Astrocyte of the cerebellum (primary cell): ENCODE results near the gene NTNG1.

Experiments
- DNase-seq: peaks from one replicate; pipeline ENCODE4 v3.0.0-alpha.2; 2011; ENCODE audit warnings: low read depth
- H3K4me3 ChIP-seq: 2 replicates; pipeline ENCODE4 v1.5.1; 2011; ENCODE audit warnings: mild to moderate bottlenecking, low read depth, low read length, moderate library complexity
- in situ Hi-C: cut with HindIII; loops from 2 replicates; pipeline ENCODE4 v1.10.0; 2017; ENCODE audit warnings: low sequenced_read_pairs
- TF ChIP-seq, protein P1 (sequence below): IDR thresholded peaks from 2 replicates; pipeline ENCODE4 v1.5.1; 2012; ENCODE audit warnings: low read length, low read depth, moderate library complexity, mild to moderate bottlenecking; ENCODE audit errors: missing control alignments

The NTNG1 gene

DNA sequence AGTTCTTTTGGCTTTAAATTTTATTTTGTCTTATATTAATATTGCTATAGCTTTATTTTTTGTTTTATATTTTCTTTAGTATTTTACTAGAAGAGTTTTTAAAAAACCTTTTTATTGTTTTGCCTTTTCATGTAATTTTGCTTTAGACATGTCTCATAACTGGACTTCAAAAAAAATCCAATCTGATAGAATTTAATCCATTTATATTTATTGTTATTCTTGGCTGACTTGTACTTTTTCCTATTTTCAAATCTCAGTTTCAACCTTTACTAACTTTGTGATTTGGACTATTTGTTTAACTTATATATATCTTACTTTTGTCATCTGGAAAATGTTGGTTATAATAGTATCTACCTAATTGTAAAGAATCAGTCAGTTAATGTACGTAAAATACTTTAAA lies 61.2 kb downstream of the NTNG1 start:
- DNase-seq, result no peak
- TF ChIP-seq, protein P1, sequence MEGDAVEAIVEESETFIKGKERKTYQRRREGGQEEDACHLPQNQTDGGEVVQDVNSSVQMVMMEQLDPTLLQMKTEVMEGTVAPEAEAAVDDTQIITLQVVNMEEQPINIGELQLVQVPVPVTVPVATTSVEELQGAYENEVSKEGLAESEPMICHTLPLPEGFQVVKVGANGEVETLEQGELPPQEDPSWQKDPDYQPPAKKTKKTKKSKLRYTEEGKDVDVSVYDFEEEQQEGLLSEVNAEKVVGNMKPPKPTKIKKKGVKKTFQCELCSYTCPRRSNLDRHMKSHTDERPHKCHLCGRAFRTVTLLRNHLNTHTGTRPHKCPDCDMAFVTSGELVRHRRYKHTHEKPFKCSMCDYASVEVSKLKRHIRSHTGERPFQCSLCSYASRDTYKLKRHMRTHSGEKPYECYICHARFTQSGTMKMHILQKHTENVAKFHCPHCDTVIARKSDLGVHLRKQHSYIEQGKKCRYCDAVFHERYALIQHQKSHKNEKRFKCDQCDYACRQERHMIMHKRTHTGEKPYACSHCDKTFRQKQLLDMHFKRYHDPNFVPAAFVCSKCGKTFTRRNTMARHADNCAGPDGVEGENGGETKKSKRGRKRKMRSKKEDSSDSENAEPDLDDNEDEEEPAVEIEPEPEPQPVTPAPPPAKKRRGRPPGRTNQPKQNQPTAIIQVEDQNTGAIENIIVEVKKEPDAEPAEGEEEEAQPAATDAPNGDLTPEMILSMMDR, result no peak
- in situ Hi-C loops, result no loop called here
- no peak overlapping the region for H3K4me3 ChIP-seq

DNA sequence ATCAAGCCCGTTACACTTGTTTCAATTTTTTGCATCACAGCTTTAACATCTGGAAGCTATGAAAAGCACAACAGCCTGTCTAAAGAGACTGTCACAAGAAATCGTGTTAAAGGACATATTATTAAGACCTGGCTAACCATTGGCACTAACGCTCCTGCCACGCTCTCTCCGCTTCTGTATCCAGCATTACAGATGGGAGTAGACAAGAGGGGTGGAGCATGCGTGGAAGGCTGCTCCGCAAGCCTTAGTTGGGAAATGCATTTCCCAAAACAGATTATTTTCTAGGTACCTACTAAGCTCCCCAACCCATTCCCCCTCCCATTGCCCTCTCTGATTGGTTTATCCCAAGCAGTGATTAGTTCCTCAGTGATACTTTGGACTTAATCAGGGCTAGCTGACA lies 72.4 kb downstream of the NTNG1 start:
- DNase-seq, result no peak
- no peak overlapping the region for H3K4me3 ChIP-seq
- TF ChIP-seq, protein P1, result no peak
- in situ Hi-C loops, result no loop called here

DNA sequence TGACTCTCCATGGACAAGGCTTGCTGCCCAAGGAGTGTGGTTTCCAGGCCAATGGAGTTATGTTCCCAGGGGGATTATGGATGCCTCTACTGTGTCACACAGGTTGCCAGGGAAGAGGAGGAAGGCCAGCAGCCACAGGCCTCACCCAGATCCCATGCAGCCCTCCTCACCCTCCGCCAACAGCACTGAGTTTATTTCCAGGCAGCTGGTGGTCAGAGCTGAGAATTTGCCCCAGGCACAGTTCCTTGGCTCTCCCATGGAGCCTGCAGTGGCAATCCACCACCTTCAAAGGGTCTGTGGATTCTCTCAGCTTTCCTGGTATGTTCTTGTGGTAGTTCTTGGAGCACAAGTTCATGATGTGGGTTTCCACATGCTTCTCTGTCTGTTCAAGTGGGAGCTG lies 79.2 kb downstream of the NTNG1 start:
- DNase-seq, result peak; percentile 86
- no peak overlapping the region for H3K4me3 ChIP-seq
- in situ Hi-C loops, result no loop called here
- TF ChIP-seq, protein P1, result no peak

DNA sequence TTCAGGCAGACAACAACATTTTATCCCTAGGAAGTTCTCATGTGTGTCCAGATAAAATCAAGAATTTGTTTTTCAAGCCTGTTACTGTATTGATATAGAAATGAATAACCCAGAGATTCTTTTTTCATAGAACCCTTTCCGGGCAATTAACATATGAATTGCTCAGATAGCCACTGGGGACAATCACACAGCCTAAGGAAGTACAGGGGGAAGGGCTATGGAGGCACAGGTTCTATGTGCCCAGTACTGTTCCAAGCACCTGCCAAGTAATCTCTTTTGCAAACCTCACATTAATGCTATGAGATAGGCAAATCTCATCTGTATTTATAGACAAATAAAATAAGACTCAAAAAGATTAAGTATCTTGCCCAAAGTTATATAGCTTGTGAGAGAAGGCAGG lies 84.9 kb downstream of the NTNG1 start:
- no peak for DNase-seq
- H3K4me3 ChIP-seq, result no peak overlapping the region
- TF ChIP-seq, protein P1, result no peak
- in situ Hi-C loops, result no loop called here

DNA sequence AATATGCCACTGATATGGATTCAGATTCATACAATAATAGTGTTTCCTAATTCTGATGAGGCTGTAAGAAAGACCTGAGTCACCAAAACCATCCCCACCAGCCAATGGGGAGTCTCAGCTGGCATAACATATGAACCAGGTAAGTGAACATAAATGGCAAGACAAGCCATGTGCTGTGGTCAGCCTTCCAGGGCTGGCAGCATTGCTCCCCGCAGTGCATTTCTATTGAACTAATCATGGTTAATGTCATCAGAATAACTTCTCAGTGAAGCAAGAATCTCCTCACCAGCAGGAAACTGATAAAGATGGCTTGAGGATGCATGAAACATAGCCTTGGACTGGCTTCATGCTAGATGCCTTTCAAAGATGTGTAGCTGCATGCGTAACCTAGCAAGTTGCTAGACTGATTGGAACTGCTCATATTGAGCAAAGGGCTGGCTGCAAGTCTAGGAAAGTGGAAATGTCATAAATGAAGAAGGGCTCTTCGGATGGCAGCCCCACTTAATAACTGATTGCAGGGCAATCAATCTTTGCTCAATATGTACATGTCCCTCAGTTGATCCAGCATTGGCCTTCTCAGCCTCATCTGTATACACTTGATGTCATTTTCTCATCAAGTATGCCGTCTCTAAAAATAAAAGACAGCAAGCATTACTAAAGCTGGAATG lies 88.0 kb downstream of the NTNG1 start:
- no peak for DNase-seq
- in situ Hi-C loops, result no loop called here
- no peak overlapping the region for H3K4me3 ChIP-seq
- TF ChIP-seq, protein P1, result no peak

DNA sequence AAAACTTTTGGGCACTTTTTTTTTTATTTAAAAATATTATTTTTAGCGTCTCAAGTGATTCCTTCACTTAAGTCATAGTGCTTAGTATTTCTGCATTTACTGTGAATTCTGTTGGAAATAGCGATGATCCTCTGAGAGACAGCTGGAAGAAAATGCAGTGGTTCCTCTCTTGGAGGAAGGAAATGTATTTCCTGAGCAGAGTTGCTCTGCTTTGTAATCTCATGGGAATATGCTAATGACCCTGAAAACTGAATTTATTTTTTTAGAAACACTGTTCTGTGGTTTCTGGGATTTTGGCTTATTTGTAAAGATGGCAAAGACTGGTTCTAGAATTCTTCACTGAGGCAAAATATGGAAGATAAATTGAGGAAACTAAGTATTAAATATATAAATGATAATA lies 88.9 kb downstream of the NTNG1 start:
- H3K4me3 ChIP-seq, result no peak overlapping the region
- DNase-seq, result no peak
- TF ChIP-seq, protein P1, result no peak
- in situ Hi-C loops, result no loop called here
